GM23338 (cell line): ENCODE measurements around the gene SLC39A11. TPM values are rescaled to one million over a fixed set of nuclear protein-coding genes. Genes with fewer than 3 reads are reported as not detected.

Experiments used
- ATAC-seq: fragments of 200-7000 bp; cut with Tn5 transposase; 3 replicates; pipeline ENCODE4 v1.9.1; 2020
- DNase-seq: peaks from one replicate; pipeline ENCODE4 v3.0.0-alpha.2; 2015; ENCODE audit warnings: low spot score
- H2AFZ ChIP-seq: fragments of 200-600 bp; sonication (generic); 2 replicates; pipeline ENCODE4 v1.8.0; 2016; ENCODE audit warnings: antibody characterized with exemption, mild to moderate bottlenecking, moderate library complexity
- H3F3A ChIP-seq: fragments of 200-600 bp; sonication (generic); replicated peaks from 2 replicates; pipeline ENCODE4 v1.8.0; 2017; ENCODE audit warnings: antibody characterized with exemption, mixed run types, low read depth
- H3K27ac ChIP-seq: fragments of 200-600 bp; sonication (generic); 2 replicates; pipeline ENCODE4 v1.6.1; 2016; ENCODE audit warnings: low read depth
- H3K27me3 ChIP-seq: fragments of 200-600 bp; sonication (generic); 2 replicates; pipeline ENCODE4 v1.8.0; 2016; ENCODE audit warnings: mild to moderate bottlenecking, mixed run types, moderate library complexity; ENCODE audit not compliant: insufficient read depth
- H3K36me3 ChIP-seq: fragments of 200-600 bp; sonication (generic); 2 replicates; pipeline ENCODE4 v1.8.0; 2016; ENCODE audit warnings: mild to moderate bottlenecking; ENCODE audit not compliant: insufficient read depth
- H3K4me1 ChIP-seq: fragments of 200-600 bp; sonication (generic); 2 replicates; pipeline ENCODE4 v1.8.0; 2016; ENCODE audit warnings: mild to moderate bottlenecking, moderate library complexity; ENCODE audit not compliant: insufficient read depth
- H3K4me2 ChIP-seq: fragments of 200-600 bp; sonication (generic); 2 replicates; pipeline ENCODE4 v1.7.1; 2017; ENCODE audit warnings: mixed run types
- H3K4me3 ChIP-seq: fragments of 200-600 bp; sonication (generic); 2 replicates; pipeline ENCODE4 v1.6.1; 2016; ENCODE audit warnings: mixed run types
- H3K79me2 ChIP-seq: fragments of 200-600 bp; sonication (generic); replicated peaks from 2 replicates; pipeline ENCODE4 v1.8.0; 2017; ENCODE audit warnings: mild to moderate bottlenecking; ENCODE audit not compliant: insufficient read depth
- H3K9me2 ChIP-seq: fragments of 200-600 bp; sonication (generic); 2 replicates; pipeline ENCODE4 v1.8.0; 2017; ENCODE audit not compliant: insufficient read depth
- H4K20me1 ChIP-seq: fragments of 200-600 bp; sonication (generic); replicated peaks from 2 replicates; pipeline ENCODE4 v1.8.0; 2017; ENCODE audit warnings: mild to moderate bottlenecking; ENCODE audit not compliant: insufficient read depth
- H3K27ac Mint-ChIP-seq: 2 replicates; pipeline ENCODE4 v1.8.0; 2020; ENCODE audit warnings: inconsistent platforms, mild to moderate bottlenecking, moderate library complexity, mixed read lengths
- H3K27me3 Mint-ChIP-seq: 3 replicates; pipeline ENCODE4 v1.8.0; 2022; ENCODE audit warnings: low read depth, mild to moderate bottlenecking, moderate library complexity, mixed read lengths, inconsistent platforms; ENCODE audit not compliant: insufficient read depth, poor library complexity
- H3K36me3 Mint-ChIP-seq: 3 replicates; pipeline ENCODE4 v1.8.0; 2021; ENCODE audit warnings: low read depth, mild to moderate bottlenecking, inconsistent platforms, moderate library complexity, mixed read lengths
- H3K4me1 Mint-ChIP-seq: 3 replicates; pipeline ENCODE4 v1.8.0; 2020; ENCODE audit warnings: mild to moderate bottlenecking, inconsistent platforms, mixed read lengths
- H3K4me3 Mint-ChIP-seq: 3 replicates; pipeline ENCODE4 v1.8.0; 2021; ENCODE audit warnings: moderate library complexity, mild to moderate bottlenecking, inconsistent platforms, mixed read lengths
- H3K9me3 Mint-ChIP-seq: 3 replicates; pipeline ENCODE4 v1.8.0; 2020; ENCODE audit warnings: moderate library complexity, mild to moderate bottlenecking, inconsistent platforms, mixed read lengths
- CREB1 ChIP-seq: fragments of 250-450 bp; sonication (Bioruptor Pico); IDR thresholded peaks from 2 replicates; pipeline ENCODE4 v1.5.0; 2020; ENCODE audit warnings: low read depth, mild to moderate bottlenecking, moderate library complexity
- EZH2 ChIP-seq: fragments of 200-600 bp; sonication (generic); IDR thresholded peaks from one replicate; pipeline ENCODE4 v1.8.0; 2017; ENCODE audit warnings: antibody characterized with exemption, mild to moderate bottlenecking, low read depth; ENCODE audit not compliant: unreplicated experiment
- JUNB ChIP-seq: IDR thresholded peaks from one replicate; pipeline ENCODE4 v1.6.1; 2016; ENCODE audit warnings: antibody characterized with exemption; ENCODE audit not compliant: unreplicated experiment
- NANOG ChIP-seq: IDR thresholded peaks from 2 replicates; pipeline ENCODE4 v1.6.1; 2016; ENCODE audit warnings: antibody characterized with exemption, borderline replicate concordance
- POLR2AphosphoS5 ChIP-seq: IDR thresholded peaks from 2 replicates; pipeline ENCODE4 v1.6.1; 2016; ENCODE audit warnings: antibody characterized with exemption, low read depth
- STAT1 ChIP-seq: IDR thresholded peaks from one replicate; pipeline ENCODE4 v1.6.1; 2016; ENCODE audit warnings: antibody characterized with exemption; ENCODE audit not compliant: unreplicated experiment
- polyA plus RNA-seq: library from polyadenylated mRNA; unstranded; fragments of >200 nt; fragmentation: Nextera tagmentation; extraction: Ambion mirVana; gene quantifications from 2 replicates; pipeline ENCODE4 v1.2.1, GENCODE V29; 2016
- total RNA-seq: library from RNA; depleted of rRNA; stranded (reverse); fragments of >200 nt; shearing (Covaris generic); gene quantifications from 2 replicates; pipeline ENCODE4 v1.2.3, GENCODE V29; 2014
- TF ChIP-seq, protein P1 (sequence below): fragments of 250-450 bp; sonication (Bioruptor Pico); IDR thresholded peaks from 2 replicates; pipeline ENCODE4 v1.5.0; 2020; ENCODE audit warnings: mild to moderate bottlenecking, moderate library complexity
- TF ChIP-seq, protein P2 (sequence below): IDR thresholded peaks from one replicate; pipeline ENCODE4 v1.6.1; 2018; ENCODE audit warnings: antibody characterized with exemption; ENCODE audit not compliant: unreplicated experiment
- TF ChIP-seq, protein P3 (sequence below): IDR thresholded peaks from 2 replicates; pipeline ENCODE4 v1.6.1; 2016; ENCODE audit warnings: antibody characterized with exemption
- TF ChIP-seq, protein P4 (sequence below), 2 experiments: fragments of 200-600 bp in 1 of 2; sonication (generic) in 1 of 2; conservative IDR thresholded peaks; 2 replicates each; pipeline versions ENCODE4 v1.5.1 to v1.6.1; 2016 to 2017; ENCODE audit warnings: antibody characterized with exemption in 2 of 2, low read depth in 2 of 2, mild to moderate bottlenecking in 2 of 2, moderate library complexity in 1 of 2

Gene SLC39A11
- total and polyA plus RNA-seq, 2 experiments from 2014 or later: 10.8 to 18.1 TPM

DNA sequence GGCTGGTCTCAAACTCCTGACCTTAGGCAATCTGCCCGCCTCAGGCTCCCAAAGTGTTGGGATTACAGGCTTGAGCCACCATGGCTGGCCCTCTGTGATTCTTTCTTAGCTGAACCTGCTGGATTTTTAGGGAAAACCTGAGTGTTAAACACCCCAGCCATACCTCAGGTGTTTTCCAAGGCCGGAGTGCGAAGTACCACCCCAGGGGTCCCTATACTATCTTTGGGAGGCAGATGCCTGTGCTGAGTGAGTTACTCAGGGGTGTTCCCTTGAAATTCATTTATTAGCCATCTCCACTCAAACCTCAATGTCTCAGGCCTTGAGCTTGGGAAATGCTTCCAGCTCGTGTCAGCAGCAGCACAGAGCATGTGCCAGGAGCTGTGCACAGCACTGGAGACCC lies 432.7 kb downstream of the SLC39A11 start (continued):
- TF ChIP-seq, protein P1, sequence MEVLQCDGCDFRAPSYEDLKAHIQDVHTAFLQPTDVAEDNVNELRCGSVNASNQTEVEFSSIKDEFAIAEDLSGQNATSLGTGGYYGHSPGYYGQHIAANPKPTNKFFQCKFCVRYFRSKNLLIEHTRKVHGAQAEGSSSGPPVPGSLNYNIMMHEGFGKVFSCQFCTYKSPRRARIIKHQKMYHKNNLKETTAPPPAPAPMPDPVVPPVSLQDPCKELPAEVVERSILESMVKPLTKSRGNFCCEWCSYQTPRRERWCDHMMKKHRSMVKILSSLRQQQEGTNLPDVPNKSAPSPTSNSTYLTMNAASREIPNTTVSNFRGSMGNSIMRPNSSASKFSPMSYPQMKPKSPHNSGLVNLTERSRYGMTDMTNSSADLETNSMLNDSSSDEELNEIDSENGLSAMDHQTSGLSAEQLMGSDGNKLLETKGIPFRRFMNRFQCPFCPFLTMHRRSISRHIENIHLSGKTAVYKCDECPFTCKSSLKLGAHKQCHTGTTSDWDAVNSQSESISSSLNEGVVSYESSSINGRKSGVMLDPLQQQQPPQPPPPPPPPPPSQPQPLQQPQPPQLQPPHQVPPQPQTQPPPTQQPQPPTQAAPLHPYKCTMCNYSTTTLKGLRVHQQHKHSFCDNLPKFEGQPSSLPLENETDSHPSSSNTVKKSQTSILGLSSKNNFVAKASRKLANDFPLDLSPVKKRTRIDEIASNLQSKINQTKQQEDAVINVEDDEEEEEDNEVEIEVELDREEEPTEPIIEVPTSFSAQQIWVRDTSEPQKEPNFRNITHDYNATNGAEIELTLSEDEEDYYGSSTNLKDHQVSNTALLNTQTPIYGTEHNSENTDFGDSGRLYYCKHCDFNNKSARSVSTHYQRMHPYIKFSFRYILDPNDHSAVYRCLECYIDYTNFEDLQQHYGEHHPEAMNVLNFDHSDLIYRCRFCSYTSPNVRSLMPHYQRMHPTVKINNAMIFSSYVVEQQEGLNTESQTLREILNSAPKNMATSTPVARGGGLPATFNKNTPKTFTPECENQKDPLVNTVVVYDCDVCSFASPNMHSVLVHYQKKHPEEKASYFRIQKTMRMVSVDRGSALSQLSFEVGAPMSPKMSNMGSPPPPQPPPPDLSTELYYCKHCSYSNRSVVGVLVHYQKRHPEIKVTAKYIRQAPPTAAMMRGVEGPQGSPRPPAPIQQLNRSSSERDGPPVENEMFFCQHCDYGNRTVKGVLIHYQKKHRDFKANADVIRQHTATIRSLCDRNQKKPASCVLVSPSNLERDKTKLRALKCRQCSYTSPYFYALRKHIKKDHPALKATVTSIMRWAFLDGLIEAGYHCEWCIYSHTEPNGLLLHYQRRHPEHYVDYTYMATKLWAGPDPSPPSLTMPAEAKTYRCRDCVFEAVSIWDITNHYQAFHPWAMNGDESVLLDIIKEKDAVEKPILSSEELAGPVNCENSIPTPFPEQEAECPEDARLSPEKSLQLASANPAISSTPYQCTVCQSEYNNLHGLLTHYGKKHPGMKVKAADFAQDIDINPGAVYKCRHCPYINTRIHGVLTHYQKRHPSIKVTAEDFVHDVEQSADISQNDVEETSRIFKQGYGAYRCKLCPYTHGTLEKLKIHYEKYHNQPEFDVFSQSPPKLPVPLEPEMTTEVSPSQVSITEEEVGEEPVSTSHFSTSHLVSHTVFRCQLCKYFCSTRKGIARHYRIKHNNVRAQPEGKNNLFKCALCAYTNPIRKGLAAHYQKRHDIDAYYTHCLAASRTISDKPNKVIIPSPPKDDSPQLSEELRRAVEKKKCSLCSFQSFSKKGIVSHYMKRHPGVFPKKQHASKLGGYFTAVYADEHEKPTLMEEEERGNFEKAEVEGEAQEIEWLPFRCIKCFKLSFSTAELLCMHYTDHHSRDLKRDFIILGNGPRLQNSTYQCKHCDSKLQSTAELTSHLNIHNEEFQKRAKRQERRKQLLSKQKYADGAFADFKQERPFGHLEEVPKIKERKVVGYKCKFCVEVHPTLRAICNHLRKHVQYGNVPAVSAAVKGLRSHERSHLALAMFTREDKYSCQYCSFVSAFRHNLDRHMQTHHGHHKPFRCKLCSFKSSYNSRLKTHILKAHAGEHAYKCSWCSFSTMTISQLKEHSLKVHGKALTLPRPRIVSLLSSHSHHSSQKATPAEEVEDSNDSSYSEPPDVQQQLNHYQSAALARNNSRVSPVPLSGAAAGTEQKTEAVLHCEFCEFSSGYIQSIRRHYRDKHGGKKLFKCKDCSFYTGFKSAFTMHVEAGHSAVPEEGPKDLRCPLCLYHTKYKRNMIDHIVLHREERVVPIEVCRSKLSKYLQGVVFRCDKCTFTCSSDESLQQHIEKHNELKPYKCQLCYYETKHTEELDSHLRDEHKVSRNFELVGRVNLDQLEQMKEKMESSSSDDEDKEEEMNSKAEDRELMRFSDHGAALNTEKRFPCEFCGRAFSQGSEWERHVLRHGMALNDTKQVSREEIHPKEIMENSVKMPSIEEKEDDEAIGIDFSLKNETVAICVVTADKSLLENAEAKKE (CRISPR knock-in tag): no peak
- TF ChIP-seq POLR2AphosphoS5: no peak
- TF ChIP-seq CREB1 (CRISPR knock-in tag): no peak
- TF ChIP-seq, protein P2, sequence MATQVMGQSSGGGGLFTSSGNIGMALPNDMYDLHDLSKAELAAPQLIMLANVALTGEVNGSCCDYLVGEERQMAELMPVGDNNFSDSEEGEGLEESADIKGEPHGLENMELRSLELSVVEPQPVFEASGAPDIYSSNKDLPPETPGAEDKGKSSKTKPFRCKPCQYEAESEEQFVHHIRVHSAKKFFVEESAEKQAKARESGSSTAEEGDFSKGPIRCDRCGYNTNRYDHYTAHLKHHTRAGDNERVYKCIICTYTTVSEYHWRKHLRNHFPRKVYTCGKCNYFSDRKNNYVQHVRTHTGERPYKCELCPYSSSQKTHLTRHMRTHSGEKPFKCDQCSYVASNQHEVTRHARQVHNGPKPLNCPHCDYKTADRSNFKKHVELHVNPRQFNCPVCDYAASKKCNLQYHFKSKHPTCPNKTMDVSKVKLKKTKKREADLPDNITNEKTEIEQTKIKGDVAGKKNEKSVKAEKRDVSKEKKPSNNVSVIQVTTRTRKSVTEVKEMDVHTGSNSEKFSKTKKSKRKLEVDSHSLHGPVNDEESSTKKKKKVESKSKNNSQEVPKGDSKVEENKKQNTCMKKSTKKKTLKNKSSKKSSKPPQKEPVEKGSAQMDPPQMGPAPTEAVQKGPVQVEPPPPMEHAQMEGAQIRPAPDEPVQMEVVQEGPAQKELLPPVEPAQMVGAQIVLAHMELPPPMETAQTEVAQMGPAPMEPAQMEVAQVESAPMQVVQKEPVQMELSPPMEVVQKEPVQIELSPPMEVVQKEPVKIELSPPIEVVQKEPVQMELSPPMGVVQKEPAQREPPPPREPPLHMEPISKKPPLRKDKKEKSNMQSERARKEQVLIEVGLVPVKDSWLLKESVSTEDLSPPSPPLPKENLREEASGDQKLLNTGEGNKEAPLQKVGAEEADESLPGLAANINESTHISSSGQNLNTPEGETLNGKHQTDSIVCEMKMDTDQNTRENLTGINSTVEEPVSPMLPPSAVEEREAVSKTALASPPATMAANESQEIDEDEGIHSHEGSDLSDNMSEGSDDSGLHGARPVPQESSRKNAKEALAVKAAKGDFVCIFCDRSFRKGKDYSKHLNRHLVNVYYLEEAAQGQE: no peak
- TF ChIP-seq EZH2: no peak
- TF ChIP-seq NANOG: no peak

- Mint-ChIP-seq H3K9me3 (no peaks in the 10 kb centered on the region), H3K36me3 (no peaks in the 10 kb centered on the region), H3K4me3 (no peak overlapping the region), H3K27me3 (no peaks in the 10 kb centered on the region), H3K27ac (no peak overlapping the region), H3K4me1 (peaks cover 13% of the 10 kb centered on the region; the same call in 2 of the 3 replicates)
- Histone ChIP-seq H3K27ac (no peak overlapping the region), H3K9me2 (no peaks in the 10 kb centered on the region), H2AFZ (no peak overlapping the region), H4K20me1 (no peaks in the 10 kb centered on the region), H3K4me3 (no peak overlapping the region), H3K79me2 (no peaks in the 10 kb centered on the region), H3K36me3 (no peaks in the 10 kb centered on the region), H3K27me3 (no peaks in the 10 kb centered on the region), H3K4me1 (no peaks in the 10 kb centered on the region), H3K4me2 (no peak overlapping the region), H3F3A (no peaks in the 10 kb centered on the region)
- ATAC-seq (no peak), DNase-seq (no peak)
- no peak for TF ChIP-seq EZH2
- TF ChIP-seq, protein P3, sequence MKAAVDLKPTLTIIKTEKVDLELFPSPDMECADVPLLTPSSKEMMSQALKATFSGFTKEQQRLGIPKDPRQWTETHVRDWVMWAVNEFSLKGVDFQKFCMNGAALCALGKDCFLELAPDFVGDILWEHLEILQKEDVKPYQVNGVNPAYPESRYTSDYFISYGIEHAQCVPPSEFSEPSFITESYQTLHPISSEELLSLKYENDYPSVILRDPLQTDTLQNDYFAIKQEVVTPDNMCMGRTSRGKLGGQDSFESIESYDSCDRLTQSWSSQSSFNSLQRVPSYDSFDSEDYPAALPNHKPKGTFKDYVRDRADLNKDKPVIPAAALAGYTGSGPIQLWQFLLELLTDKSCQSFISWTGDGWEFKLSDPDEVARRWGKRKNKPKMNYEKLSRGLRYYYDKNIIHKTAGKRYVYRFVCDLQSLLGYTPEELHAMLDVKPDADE: no peak
- no peak for TF ChIP-seq POLR2AphosphoS5
- no peak for TF ChIP-seq JUNB
- TF ChIP-seq STAT1: no peak
- TF ChIP-seq, protein P4, sequence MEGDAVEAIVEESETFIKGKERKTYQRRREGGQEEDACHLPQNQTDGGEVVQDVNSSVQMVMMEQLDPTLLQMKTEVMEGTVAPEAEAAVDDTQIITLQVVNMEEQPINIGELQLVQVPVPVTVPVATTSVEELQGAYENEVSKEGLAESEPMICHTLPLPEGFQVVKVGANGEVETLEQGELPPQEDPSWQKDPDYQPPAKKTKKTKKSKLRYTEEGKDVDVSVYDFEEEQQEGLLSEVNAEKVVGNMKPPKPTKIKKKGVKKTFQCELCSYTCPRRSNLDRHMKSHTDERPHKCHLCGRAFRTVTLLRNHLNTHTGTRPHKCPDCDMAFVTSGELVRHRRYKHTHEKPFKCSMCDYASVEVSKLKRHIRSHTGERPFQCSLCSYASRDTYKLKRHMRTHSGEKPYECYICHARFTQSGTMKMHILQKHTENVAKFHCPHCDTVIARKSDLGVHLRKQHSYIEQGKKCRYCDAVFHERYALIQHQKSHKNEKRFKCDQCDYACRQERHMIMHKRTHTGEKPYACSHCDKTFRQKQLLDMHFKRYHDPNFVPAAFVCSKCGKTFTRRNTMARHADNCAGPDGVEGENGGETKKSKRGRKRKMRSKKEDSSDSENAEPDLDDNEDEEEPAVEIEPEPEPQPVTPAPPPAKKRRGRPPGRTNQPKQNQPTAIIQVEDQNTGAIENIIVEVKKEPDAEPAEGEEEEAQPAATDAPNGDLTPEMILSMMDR (conservative IDR thresholded peaks at IDR 0.05; ENCODE audit: low read depth in 2 of 2): no peak
Observed at GRCh38 chr17:72658675-72659074, 433.8 kb downstream of the SLC39A11 start.
